ENCODE measurements around the gene ARID3B. TPM values are rescaled to one million over a fixed set of nuclear protein-coding genes. Genes with fewer than 3 reads are reported as not detected.

Gene ARID3B, protein sequence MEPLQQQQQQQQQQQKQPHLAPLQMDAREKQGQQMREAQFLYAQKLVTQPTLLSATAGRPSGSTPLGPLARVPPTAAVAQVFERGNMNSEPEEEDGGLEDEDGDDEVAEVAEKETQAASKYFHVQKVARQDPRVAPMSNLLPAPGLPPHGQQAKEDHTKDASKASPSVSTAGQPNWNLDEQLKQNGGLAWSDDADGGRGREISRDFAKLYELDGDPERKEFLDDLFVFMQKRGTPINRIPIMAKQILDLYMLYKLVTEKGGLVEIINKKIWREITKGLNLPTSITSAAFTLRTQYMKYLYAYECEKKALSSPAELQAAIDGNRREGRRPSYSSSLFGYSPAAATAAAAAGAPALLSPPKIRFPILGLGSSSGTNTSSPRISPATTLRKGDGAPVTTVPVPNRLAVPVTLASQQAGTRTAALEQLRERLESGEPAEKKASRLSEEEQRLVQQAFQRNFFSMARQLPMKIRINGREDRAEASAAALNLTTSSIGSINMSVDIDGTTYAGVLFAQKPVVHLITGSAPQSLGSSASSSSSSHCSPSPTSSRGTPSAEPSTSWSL
- total RNA-seq, result 27.1 TPM

DNA sequence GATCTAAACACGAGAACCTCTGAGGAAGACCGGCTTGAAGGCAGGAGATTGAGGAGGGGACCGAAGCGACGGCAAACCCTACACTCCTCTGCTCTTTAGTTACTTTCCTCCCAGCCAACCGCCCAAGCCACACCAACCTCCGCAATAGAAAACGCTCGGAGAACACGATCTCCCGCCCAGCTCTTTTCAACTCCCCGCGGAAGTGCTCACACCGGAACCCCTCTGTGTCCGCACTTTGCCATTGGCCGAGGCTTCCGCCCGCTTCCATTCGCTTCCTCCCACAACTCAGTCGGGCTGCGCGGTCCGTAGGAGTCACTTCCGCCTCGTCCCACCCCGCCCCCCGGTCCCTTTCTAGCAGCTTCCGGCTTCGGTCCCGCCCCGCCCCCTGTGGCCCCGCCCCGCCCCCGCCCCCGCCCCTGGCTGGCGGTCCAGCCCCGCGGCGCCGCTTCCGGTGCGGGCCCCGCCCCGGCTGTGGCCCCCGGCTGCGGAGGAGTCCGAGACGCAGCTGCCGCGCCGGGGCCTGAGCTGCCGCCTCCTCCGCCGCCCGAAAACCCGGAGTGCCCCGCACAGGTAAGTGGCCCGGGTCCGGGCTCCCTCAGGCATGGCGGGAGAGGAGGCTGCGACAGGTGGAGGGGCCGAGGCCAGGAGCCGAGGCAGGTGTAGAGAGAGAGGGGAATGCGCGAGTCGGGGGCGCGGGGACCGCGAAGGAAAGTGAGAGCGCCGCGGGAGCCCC is at the start of gene ARID3B:
Gene ARID3B, plus strand, starts transcription at position 460 of the 733 bp plus-strand sequence. CDS start 2,717 bp downstream, outside the sequence.

DNA sequence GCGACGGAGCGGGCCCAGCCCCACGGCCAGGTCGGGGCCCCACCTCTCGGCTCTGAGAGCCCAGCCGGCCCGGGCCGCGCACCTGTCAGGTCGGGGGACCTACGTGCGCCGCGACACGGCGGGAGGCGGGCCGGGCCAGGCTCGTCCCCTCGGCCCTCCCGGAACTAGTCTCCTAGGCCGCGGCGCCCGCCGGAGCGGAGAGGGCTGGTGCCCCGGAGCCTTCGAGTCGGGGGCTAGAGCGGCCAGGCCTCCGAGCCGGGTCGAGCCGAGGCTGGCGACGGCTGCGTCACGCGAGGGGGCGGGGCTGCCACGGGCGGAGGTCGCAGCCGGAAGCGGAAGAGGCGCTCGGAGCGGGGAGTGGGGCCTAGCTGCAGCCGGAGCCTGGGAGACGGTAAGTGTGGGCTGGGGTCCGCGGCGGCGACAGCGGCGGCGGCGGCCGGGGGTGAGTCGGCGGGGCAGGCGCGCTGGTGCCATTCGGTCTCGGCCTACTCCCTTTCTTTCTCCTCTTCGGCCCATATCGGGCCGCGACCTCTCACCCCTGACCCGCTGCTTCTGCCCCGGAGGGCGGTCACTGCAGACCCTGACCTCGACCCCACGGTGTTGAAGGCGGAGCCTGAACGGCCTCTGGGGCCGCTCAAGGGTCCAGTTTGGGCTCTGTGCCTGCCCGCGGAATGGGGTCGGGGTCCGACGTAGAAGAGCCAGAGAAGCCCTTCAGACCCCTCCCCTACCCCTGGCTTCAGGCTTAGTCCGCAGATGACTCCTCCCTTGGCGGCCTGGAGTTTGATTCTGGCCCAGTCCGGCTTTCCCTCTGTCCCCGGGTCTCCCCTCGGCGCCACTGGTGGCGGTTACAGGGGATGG is 74.7 kb downstream of the ARID3B start, which contains the start of gene CLK3:
Gene CLK3, plus strand, starts transcription at position 329 of the 858 bp plus-strand sequence. CDS start 3,361 bp downstream, outside the sequence.

Other genes with a start within 250 kb of the ARID3B start
- 1.0 TPM for gene CYP11A1, start 173.6 kb upstream of the ARID3B start, total RNA-seq
- 14.7 TPM for gene SEMA7A, start 107.3 kb upstream of the ARID3B start, total RNA-seq
- 44.8 TPM for gene UBL7, start 80.1 kb upstream of the ARID3B start, total RNA-seq
- 142 TPM for gene CLK3, start 74.6 kb downstream of the ARID3B start, total RNA-seq
- 27.1 TPM for gene EDC3, start 154.8 kb downstream of the ARID3B start, total RNA-seq
- 0.55 TPM for gene CYP1A1, start 184.3 kb downstream of the ARID3B start, total RNA-seq
- not detected for gene CYP1A2, start 207.6 kb downstream of the ARID3B start, total RNA-seq
- 39.9 TPM for gene CSK, start 240.9 kb downstream of the ARID3B start, total RNA-seq